HepG2 (cell line): ENCODE measurements around the gene TAF1C. TPM values are rescaled to one million over a fixed set of nuclear protein-coding genes. Genes with fewer than 3 reads are reported as not detected.

Experiments used
- CC2D1A ChIP-seq: sonication (generic); formaldehyde crosslinking; IDR thresholded peaks from 2 replicates; pipeline ENCODE4 v1.8.1; 2023; ENCODE audit warnings: mild to moderate bottlenecking, missing genetic modification reagents
- CHD2 ChIP-seq: IDR thresholded peaks from 2 replicates; pipeline ENCODE4 v1.6.1; 2011; ENCODE audit warnings: low read depth, low read length, improper control_type of control experiment
- ERF ChIP-seq: IDR thresholded peaks from 2 replicates; pipeline ENCODE4 v1.6.1; 2018; ENCODE audit warnings: missing biosample characterization, missing genetic modification reagents
- MYNN ChIP-seq: sonication (generic); formaldehyde crosslinking; IDR thresholded peaks from 2 replicates; pipeline ENCODE4 v1.4.0; 2020; ENCODE audit warnings: mild to moderate bottlenecking, low read depth, missing genetic modification reagents
- PCBP1 ChIP-seq: fragments of 200-400 bp; formaldehyde crosslinking; IDR thresholded peaks from 2 replicates; pipeline ENCODE4 v1.6.1; 2017; ENCODE audit warnings: mild to moderate bottlenecking, low read depth, low read length, borderline replicate concordance
- SALL2 ChIP-seq: sonication (generic); formaldehyde crosslinking; IDR thresholded peaks from 2 replicates; pipeline ENCODE4 v1.8.1; 2023; ENCODE audit warnings: mild to moderate bottlenecking, missing genetic modification reagents, inconsistent platforms
- ZC3H4 ChIP-seq: sonication (generic); formaldehyde crosslinking; IDR thresholded peaks from 2 replicates; pipeline ENCODE4 v1.4.0; 2020; ENCODE audit warnings: missing genetic modification reagents, borderline replicate concordance
- ZEB1 ChIP-seq: IDR thresholded peaks from 2 replicates; pipeline ENCODE4 v1.6.1; 2012; ENCODE audit warnings: mild to moderate bottlenecking, low read depth, inconsistent platforms; ENCODE audit not compliant: insufficient replicate concordance
- ZFP37 ChIP-seq: sonication (generic); formaldehyde crosslinking; IDR thresholded peaks from 2 replicates; pipeline ENCODE4 v1.4.0; 2020; ENCODE audit warnings: missing genetic modification reagents, borderline replicate concordance
- ZNF558 ChIP-seq: sonication (generic); formaldehyde crosslinking; IDR thresholded peaks from 2 replicates; pipeline ENCODE4 v1.9.0; 2022; ENCODE audit warnings: mild to moderate bottlenecking, missing genetic modification reagents, borderline replicate concordance
- ZNF790 ChIP-seq: sonication (generic); formaldehyde crosslinking; IDR thresholded peaks from 2 replicates; pipeline ENCODE4 v1.8.0; 2022; ENCODE audit warnings: missing genetic modification reagents, mild to moderate bottlenecking, borderline replicate concordance
- polyA plus RNA-seq, 8 experiments: library from polyadenylated mRNA; depleted of rRNA in 3 of 8; stranded (reverse) in 7 of 8; unstranded in 1 of 8; fragments of >200 nt; fragmentation: Illumina TruSeq in 4 of 8; extraction: Trizol in 4 of 8; gene quantifications; 2 replicates each; pipeline versions ENCODE4 v1.2.1 to v1.2.3, GENCODE V29; 2011 to 2016; ENCODE audit warnings: low read depth in 4 of 8, missing spikeins in 1 of 8, mixed read lengths in 1 of 8; ENCODE audit not compliant: insufficient read depth in 1 of 8
- total RNA-seq, 5 experiments: library from RNA; depleted of rRNA; stranded (reverse); fragments of >200 nt; fragmentation: Illumina TruSeq; extraction: Trizol; gene quantifications; 2 replicates each; pipeline ENCODE4 v1.2.3, GENCODE V29; 2016; ENCODE audit warnings: low read depth in 1 of 5
- TF ChIP-seq, protein P1 (sequence below): sonication (generic); formaldehyde crosslinking; conservative IDR thresholded peaks from 2 replicates; pipeline ENCODE4 v1.4.0; 2020; ENCODE audit warnings: missing genetic modification reagents
- TF ChIP-seq, protein P2 (sequence below): sonication (generic); formaldehyde crosslinking; IDR thresholded peaks from 2 replicates; pipeline ENCODE4 v1.4.0; 2020; ENCODE audit warnings: missing genetic modification reagents, borderline replicate concordance
- TF ChIP-seq, protein P3 (sequence below): sonication (generic); formaldehyde crosslinking; IDR thresholded peaks from 2 replicates; pipeline ENCODE4 v1.4.0; 2020; ENCODE audit warnings: missing genetic modification reagents
- TF ChIP-seq, protein P4 (sequence below): sonication (generic); formaldehyde crosslinking; IDR thresholded peaks from 2 replicates; pipeline ENCODE4 v1.8.1; 2023; ENCODE audit warnings: mild to moderate bottlenecking, inconsistent platforms, moderate library complexity, missing genetic modification reagents, borderline replicate concordance
- TF ChIP-seq, protein P5 (sequence below): sonication (generic); formaldehyde crosslinking; IDR thresholded peaks from 2 replicates; pipeline ENCODE4 v1.4.0; 2020; ENCODE audit warnings: missing genetic modification reagents, borderline replicate concordance
- TF ChIP-seq, protein P6 (sequence below): sonication (generic); formaldehyde crosslinking; IDR thresholded peaks from 2 replicates; pipeline ENCODE4 v1.8.0; 2022; ENCODE audit warnings: mild to moderate bottlenecking, missing genetic modification reagents, moderate library complexity

The TAF1C gene
- total and polyA plus RNA-seq, 2 of the 13 experiments (the other 11 are each of a cell fraction or from before 2014, with no cell fraction given): 15.6 to 20.8 TPM

DNA sequence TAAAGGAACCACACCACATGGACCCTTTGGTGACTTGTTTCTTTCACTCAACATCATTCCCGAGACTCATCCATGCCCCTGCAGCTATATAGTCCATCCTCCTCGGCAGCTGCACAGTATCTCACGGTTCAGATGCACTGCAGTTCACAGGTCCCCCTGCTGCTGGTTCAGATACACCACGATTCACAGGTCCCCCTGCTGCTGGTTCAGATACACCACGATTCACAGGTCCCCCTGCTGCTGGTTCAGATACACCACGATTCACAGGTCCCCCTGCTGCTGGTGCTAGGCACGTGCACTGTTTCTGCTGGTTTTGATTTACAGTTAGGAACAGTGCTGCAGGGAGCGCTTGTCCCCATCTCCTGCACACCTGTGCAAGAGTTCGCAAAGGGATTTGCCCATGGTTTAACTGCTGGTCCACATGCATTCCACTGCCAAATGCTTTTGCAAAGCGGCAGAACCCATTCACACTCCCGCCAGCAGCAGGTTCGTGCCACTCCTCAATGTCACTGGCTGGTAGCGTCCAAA lies 45.6 kb downstream of the TAF1C start (continued):
- TF ChIP-seq, protein P1, sequence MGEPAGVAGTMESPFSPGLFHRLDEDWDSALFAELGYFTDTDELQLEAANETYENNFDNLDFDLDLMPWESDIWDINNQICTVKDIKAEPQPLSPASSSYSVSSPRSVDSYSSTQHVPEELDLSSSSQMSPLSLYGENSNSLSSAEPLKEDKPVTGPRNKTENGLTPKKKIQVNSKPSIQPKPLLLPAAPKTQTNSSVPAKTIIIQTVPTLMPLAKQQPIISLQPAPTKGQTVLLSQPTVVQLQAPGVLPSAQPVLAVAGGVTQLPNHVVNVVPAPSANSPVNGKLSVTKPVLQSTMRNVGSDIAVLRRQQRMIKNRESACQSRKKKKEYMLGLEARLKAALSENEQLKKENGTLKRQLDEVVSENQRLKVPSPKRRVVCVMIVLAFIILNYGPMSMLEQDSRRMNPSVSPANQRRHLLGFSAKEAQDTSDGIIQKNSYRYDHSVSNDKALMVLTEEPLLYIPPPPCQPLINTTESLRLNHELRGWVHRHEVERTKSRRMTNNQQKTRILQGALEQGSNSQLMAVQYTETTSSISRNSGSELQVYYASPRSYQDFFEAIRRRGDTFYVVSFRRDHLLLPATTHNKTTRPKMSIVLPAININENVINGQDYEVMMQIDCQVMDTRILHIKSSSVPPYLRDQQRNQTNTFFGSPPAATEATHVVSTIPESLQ (CRISPR knock-in tag): no peak
- TF ChIP-seq, protein P2, sequence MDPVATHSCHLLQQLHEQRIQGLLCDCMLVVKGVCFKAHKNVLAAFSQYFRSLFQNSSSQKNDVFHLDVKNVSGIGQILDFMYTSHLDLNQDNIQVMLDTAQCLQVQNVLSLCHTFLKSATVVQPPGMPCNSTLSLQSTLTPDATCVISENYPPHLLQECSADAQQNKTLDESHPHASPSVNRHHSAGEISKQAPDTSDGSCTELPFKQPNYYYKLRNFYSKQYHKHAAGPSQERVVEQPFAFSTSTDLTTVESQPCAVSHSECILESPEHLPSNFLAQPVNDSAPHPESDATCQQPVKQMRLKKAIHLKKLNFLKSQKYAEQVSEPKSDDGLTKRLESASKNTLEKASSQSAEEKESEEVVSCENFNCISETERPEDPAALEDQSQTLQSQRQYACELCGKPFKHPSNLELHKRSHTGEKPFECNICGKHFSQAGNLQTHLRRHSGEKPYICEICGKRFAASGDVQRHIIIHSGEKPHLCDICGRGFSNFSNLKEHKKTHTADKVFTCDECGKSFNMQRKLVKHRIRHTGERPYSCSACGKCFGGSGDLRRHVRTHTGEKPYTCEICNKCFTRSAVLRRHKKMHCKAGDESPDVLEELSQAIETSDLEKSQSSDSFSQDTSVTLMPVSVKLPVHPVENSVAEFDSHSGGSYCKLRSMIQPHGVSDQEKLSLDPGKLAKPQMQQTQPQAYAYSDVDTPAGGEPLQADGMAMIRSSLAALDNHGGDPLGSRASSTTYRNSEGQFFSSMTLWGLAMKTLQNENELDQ (CRISPR knock-in tag): no peak
- TF ChIP-seq, protein P3, sequence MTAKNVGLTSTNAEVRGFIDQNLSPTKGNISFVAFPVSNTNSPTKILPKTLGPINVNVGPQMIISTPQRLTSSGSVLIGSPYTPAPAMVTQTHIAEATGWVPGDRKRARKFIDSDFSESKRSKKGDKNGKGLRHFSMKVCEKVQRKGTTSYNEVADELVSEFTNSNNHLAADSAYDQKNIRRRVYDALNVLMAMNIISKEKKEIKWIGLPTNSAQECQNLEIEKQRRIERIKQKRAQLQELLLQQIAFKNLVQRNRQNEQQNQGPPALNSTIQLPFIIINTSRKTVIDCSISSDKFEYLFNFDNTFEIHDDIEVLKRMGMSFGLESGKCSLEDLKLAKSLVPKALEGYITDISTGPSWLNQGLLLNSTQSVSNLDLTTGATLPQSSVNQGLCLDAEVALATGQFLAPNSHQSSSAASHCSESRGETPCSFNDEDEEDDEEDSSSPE (CRISPR knock-in tag): peak; percentile 18; the same call in 1 of the 2 replicates
- TF ChIP-seq, protein P4, sequence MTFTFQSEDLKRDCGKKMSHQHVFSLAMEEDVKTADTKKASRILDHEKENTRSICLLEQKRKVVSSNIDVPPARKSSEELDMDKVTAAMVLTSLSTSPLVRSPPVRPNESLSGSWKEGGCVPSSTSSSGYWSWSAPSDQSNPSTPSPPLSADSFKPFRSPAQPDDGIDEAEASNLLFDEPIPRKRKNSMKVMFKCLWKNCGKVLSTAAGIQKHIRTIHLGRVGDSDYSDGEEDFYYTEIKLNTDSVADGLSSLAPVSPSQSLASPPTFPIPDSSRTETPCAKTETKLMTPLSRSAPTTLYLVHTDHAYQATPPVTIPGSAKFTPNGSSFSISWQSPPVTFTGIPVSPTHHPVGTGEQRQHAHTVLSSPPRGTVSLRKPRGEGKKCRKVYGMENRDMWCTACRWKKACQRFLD (CRISPR knock-in tag): no peak
- TF ChIP-seq ZNF790 (CRISPR knock-in tag): no peak
- peak; percentile 30; the same call in 1 of the 2 replicates for TF ChIP-seq ERF (CRISPR knock-in tag)
- no peak for TF ChIP-seq ZNF558 (CRISPR knock-in tag)
- no peak for TF ChIP-seq SALL2 (CRISPR knock-in tag)
- no peak for TF ChIP-seq MYNN
- TF ChIP-seq PCBP1: no peak
- no peak for TF ChIP-seq CC2D1A (CRISPR knock-in tag)
- TF ChIP-seq, protein P5, sequence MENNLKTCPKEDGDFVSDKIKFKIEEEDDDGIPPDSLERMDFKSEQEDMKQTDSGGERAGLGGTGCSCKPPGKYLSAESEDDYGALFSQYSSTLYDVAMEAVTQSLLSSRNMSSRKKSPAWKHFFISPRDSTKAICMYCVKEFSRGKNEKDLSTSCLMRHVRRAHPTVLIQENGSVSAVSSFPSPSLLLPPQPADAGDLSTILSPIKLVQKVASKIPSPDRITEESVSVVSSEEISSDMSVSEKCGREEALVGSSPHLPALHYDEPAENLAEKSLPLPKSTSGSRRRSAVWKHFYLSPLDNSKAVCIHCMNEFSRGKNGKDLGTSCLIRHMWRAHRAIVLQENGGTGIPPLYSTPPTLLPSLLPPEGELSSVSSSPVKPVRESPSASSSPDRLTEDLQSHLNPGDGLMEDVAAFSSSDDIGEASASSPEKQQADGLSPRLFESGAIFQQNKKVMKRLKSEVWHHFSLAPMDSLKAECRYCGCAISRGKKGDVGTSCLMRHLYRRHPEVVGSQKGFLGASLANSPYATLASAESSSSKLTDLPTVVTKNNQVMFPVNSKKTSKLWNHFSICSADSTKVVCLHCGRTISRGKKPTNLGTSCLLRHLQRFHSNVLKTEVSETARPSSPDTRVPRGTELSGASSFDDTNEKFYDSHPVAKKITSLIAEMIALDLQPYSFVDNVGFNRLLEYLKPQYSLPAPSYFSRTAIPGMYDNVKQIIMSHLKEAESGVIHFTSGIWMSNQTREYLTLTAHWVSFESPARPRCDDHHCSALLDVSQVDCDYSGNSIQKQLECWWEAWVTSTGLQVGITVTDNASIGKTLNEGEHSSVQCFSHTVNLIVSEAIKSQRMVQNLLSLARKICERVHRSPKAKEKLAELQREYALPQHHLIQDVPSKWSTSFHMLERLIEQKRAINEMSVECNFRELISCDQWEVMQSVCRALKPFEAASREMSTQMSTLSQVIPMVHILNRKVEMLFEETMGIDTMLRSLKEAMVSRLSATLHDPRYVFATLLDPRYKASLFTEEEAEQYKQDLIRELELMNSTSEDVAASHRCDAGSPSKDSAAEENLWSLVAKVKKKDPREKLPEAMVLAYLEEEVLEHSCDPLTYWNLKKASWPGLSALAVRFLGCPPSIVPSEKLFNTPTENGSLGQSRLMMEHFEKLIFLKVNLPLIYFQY (CRISPR knock-in tag): no peak
- TF ChIP-seq, protein P6, sequence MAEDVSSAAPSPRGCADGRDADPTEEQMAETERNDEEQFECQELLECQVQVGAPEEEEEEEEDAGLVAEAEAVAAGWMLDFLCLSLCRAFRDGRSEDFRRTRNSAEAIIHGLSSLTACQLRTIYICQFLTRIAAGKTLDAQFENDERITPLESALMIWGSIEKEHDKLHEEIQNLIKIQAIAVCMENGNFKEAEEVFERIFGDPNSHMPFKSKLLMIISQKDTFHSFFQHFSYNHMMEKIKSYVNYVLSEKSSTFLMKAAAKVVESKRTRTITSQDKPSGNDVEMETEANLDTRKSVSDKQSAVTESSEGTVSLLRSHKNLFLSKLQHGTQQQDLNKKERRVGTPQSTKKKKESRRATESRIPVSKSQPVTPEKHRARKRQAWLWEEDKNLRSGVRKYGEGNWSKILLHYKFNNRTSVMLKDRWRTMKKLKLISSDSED: no peak
- no peak for TF ChIP-seq ZEB1
- TF ChIP-seq ZC3H4 (CRISPR knock-in tag): no peak
- no peak for TF ChIP-seq CHD2
- no peak for TF ChIP-seq ZFP37 (CRISPR knock-in tag)
